B cell (primary cell): ENCODE results near the gene RANBP3L. TPM values are rescaled to one million over a fixed set of nuclear protein-coding genes. Genes with fewer than 3 reads are reported as not detected.

Source experiments
- ATAC-seq: fragments of 200-7000 bp; cut with Tn5 transposase; one replicate; pipeline ENCODE4 v1.10.0; 2021; ENCODE audit warnings: low read depth, mild to moderate bottlenecking, moderate number of reproducible peaks, moderate library complexity
- CTCF ChIA-PET: fragments of 350-600 bp; sonication (Branson Sonifier 250); formaldehyde crosslinking; loops from one replicate; lab custom pipeline; 2021; ENCODE audit warnings: antibody characterized with exemption, inconsistent platforms; lab: Charles Lee
- POLR2A ChIA-PET: fragments of 350-600 bp; sonication (Branson Sonifier 250); formaldehyde crosslinking; loops from one replicate; lab custom pipeline; 2021; ENCODE audit warnings: antibody characterized with exemption; lab: Charles Lee
- DNase-seq: peaks from one replicate; pipeline ENCODE4 v3.0.0; 2013
- H2AFZ ChIP-seq: 2 replicates; pipeline ENCODE4 v1.6.1; 2012; ENCODE audit warnings: mild to moderate bottlenecking, low read depth, low read length; ENCODE audit not compliant: insufficient read depth, poor library complexity, severe bottlenecking
- H3K27ac ChIP-seq, 2 donors: 1 replicate in 1 of 2; 2 replicates in 1 of 2; pipeline ENCODE4 v1.5.1; 2012 to 2013; ENCODE audit warnings: low read length in 2 of 2, mild to moderate bottlenecking in 2 of 2, moderate library complexity in 1 of 2
- H3K27me3 ChIP-seq, 4 experiments: fragments of 200-600 bp in 1 of 4; sonication (generic) in 1 of 4; replicated peaks in 1 of 4; 1 replicate in 2 of 4; 2 replicates in 2 of 4; pipeline versions ENCODE4 v1.6.1 to v1.7.0; 2013 to 2016; ENCODE audit warnings: low read length in 3 of 4, mild to moderate bottlenecking in 2 of 4, mixed read lengths in 1 of 4, moderate library complexity in 1 of 4; ENCODE audit not compliant: insufficient read depth in 4 of 4, control insufficient read depth in 3 of 4; ENCODE audit errors: control extremely low read depth in 1 of 4
- H3K36me3 ChIP-seq, 2 experiments: replicated peaks in 1 of 2; 1 replicate in 1 of 2; 2 replicates in 1 of 2; pipeline versions ENCODE4 v1.6.1 to v1.7.1; 2013; ENCODE audit warnings: low read length in 1 of 2; ENCODE audit not compliant: insufficient read depth in 2 of 2, control insufficient read depth in 1 of 2; ENCODE audit errors: control extremely low read depth in 1 of 2, extremely low read depth in 1 of 2
- H3K4me1 ChIP-seq, 2 donors: fragments of 200-600 bp in 1 of 2; sonication (generic) in 1 of 2; 1 replicate in 1 of 2; 2 replicates in 1 of 2; pipeline versions ENCODE4 v1.5.1 to v1.6.1; 2013 to 2017; ENCODE audit warnings: low read length in 2 of 2; ENCODE audit not compliant: control insufficient read depth in 2 of 2, insufficient read depth in 2 of 2
- H3K4me2 ChIP-seq: replicated peaks from 2 replicates; pipeline ENCODE3; 2012; ENCODE audit warnings: mild to moderate bottlenecking, low read depth, low read length; ENCODE audit not compliant: poor library complexity, severe bottlenecking
- H3K4me3 ChIP-seq, 5 experiments: fragments of 200-600 bp in 1 of 5; sonication (generic) in 1 of 5; 1 replicate in 3 of 5; 2 replicates in 2 of 5; pipeline versions ENCODE4 v1.5.1 to v1.7.0; 2011 to 2016; ENCODE audit warnings: low read length in 4 of 5, mild to moderate bottlenecking in 4 of 5, low read depth in 2 of 5, control low read depth in 1 of 5, moderate library complexity in 1 of 5; ENCODE audit not compliant: insufficient read depth in 1 of 5; ENCODE audit errors: control extremely low read depth in 1 of 5, extremely low read depth in 1 of 5
- H3K79me2 ChIP-seq: fragments of 200-600 bp; sonication (generic); one replicate; pipeline ENCODE4 v1.6.0; 2016; ENCODE audit warnings: low read length; ENCODE audit not compliant: control insufficient read depth, insufficient read depth
- H3K9ac ChIP-seq: fragments of 200-600 bp; sonication (generic); 2 replicates; pipeline ENCODE4 v1.6.1; 2017; ENCODE audit warnings: mild to moderate bottlenecking, low read length, moderate library complexity
- H3K9me3 ChIP-seq, 3 donors: one replicate each; pipeline versions ENCODE4 v1.6.1 to v1.7.1; 2013; ENCODE audit warnings: low read length in 2 of 3; ENCODE audit not compliant: control insufficient read depth in 2 of 3, insufficient read depth in 1 of 3; ENCODE audit errors: control extremely low read depth in 1 of 3
- H4K20me1 ChIP-seq: 2 replicates; pipeline ENCODE4 v1.6.0; 2012; ENCODE audit warnings: mild to moderate bottlenecking, low read length; ENCODE audit not compliant: insufficient read depth, control insufficient read depth, poor library complexity, severe bottlenecking
- H3K27ac Mint-ChIP-seq: one replicate; pipeline ENCODE4 v1.8.0; 2021; ENCODE audit warnings: mixed read lengths
- H3K27me3 Mint-ChIP-seq: one replicate; pipeline ENCODE4 v1.8.0; 2021; ENCODE audit warnings: mixed read lengths
- H3K4me1 Mint-ChIP-seq: one replicate; pipeline ENCODE4 v1.8.0; 2021; ENCODE audit warnings: mixed read lengths
- H3K4me3 Mint-ChIP-seq: one replicate; pipeline ENCODE4 v1.8.0; 2021; ENCODE audit warnings: mixed read lengths
- H3K9me3 Mint-ChIP-seq: one replicate; pipeline ENCODE4 v1.8.0; 2022; ENCODE audit warnings: mixed read lengths; ENCODE audit not compliant: insufficient read depth
- EZH2 ChIP-seq: IDR thresholded peaks from 2 replicates; pipeline ENCODE4 v1.6.1; 2012; ENCODE audit warnings: borderline replicate concordance, low read depth, mild to moderate bottlenecking, moderate library complexity, low read length; ENCODE audit not compliant: insufficient read depth, poor library complexity, severe bottlenecking
- WGBS: methylation state at CpG from one replicate; pipeline ENCODE4 v1.1.5; 2013; ENCODE audit warnings: missing lambda C conversion rate; ENCODE audit not compliant: insufficient coverage; 5-methylcytosine and 5-hydroxymethylcytosine counted together
- intact Hi-C: fragments of 100-400 bp; cut with micrococcal nuclease; formaldehyde crosslinking; loops from one replicate; pipeline ENCODE4 v1.10.0; 2022
- polyA plus RNA-seq: library from polyadenylated mRNA; depleted of rRNA; stranded (reverse); fragments of >200 nt; gene quantifications from 2 replicates; pipeline ENCODE4 v1.2.3, GENCODE V29; 2012
- total RNA-seq, 2 donors: library from RNA; stranded (reverse); fragments of 120-200 nt in 1 of 2; gene quantifications; 1 replicate in 1 of 2; 2 replicates in 1 of 2; pipeline versions ENCODE4 v1.2.3 to v1.2.4, GENCODE V29; 2013 to 2022
- TF ChIP-seq, protein P1 (sequence below): fragments of 200-600 bp; IDR thresholded peaks from one replicate; pipeline ENCODE4 v1.8.0; 2022; ENCODE audit warnings: antibody characterized with exemption, mild to moderate bottlenecking

Gene RANBP3L
- total and polyA plus RNA-seq, 2 donors (not counting 1 experiment from before 2014, with no cell fraction given): not detected

GRCh38 chr5:36270876-36271575, 30.7 kb downstream of the RANBP3L start:
- H3K27ac ChIP-seq: no peak overlapping the region
- no peaks in the 10 kb centered on the region for H3K9me3 ChIP-seq
- no peak overlapping the region for H3K4me2 ChIP-seq
- Mint-ChIP-seq H3K27ac (no peak overlapping the region), H3K4me3 (no peak overlapping the region), H3K9me3 (no peaks in the 10 kb centered on the region), H3K4me1 (no peaks in the 10 kb centered on the region), H3K27me3 (no peaks in the 10 kb centered on the region)
- no peaks in the 10 kb centered on the region for H3K4me1 ChIP-seq
- no peak overlapping the region for H3K9ac ChIP-seq
- no peak for TF ChIP-seq EZH2
- TF ChIP-seq, protein P1, sequence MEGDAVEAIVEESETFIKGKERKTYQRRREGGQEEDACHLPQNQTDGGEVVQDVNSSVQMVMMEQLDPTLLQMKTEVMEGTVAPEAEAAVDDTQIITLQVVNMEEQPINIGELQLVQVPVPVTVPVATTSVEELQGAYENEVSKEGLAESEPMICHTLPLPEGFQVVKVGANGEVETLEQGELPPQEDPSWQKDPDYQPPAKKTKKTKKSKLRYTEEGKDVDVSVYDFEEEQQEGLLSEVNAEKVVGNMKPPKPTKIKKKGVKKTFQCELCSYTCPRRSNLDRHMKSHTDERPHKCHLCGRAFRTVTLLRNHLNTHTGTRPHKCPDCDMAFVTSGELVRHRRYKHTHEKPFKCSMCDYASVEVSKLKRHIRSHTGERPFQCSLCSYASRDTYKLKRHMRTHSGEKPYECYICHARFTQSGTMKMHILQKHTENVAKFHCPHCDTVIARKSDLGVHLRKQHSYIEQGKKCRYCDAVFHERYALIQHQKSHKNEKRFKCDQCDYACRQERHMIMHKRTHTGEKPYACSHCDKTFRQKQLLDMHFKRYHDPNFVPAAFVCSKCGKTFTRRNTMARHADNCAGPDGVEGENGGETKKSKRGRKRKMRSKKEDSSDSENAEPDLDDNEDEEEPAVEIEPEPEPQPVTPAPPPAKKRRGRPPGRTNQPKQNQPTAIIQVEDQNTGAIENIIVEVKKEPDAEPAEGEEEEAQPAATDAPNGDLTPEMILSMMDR: no peak
- no CpG with 5 or more reads among the region's 3 CpGs for WGBS
- no peaks in the 10 kb centered on the region for H3K36me3 ChIP-seq
- no peaks in the 10 kb centered on the region for H4K20me1 ChIP-seq
- ChIA-PET POLR2A (no interaction called here), CTCF (no interaction called here)
- DNase-seq (no peak), ATAC-seq (no peak)
- H2AFZ ChIP-seq: no peak overlapping the region
- no peaks in the 10 kb centered on the region for H3K27me3 ChIP-seq
- H3K4me3 ChIP-seq: no peak overlapping the region
- H3K79me2 ChIP-seq: no peaks in the 10 kb centered on the region
- intact Hi-C loops: loop anchor here (10.0 kb wide), 1 partner anchor 114 kb away; no protein-coding TSS in a partner anchor

DNA sequence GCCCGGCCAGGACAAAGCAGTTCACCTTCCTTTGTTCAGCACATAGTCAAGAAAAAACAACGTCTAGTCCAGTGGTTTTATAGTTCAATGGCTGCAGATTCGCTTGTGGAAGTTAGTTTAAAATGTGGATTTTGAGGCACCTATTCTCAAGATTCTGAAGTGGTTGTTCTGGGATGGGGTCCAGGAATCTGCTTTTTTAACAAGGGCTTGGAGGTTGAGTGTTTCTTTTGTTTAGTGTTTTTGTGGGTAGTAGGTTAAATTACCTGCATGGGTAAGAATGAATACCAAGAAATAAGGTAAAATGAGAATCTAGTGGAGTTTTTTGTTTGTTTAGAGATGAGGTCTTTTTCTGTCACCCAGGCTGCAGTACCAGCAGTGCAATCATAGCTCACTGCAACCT, 31.5 kb downstream of the RANBP3L start:
- Histone ChIP-seq H3K27ac (no peak overlapping the region), H2AFZ (no peak overlapping the region), H3K79me2 (no peaks in the 10 kb centered on the region), H3K36me3 (no peaks in the 10 kb centered on the region), H3K4me1 (no peaks in the 10 kb centered on the region), H3K4me2 (no peak overlapping the region), H3K27me3 (no peaks in the 10 kb centered on the region), H3K4me3 (no peak overlapping the region), H4K20me1 (no peaks in the 10 kb centered on the region), H3K9me3 (no peaks in the 10 kb centered on the region), H3K9ac (no peak overlapping the region)
- ChIA-PET CTCF (no interaction called here), POLR2A (no interaction called here)
- TF ChIP-seq, protein P1: no peak
- no peak for TF ChIP-seq EZH2
- no peak overlapping the region for H3K4me3 Mint-ChIP-seq
- no peak for DNase-seq
- intact Hi-C loops: loop anchor here (10.0 kb wide), 1 partner anchor 115 kb away; no protein-coding TSS in a partner anchor
- 100% methylated on average over 2 of the region's 3 CpGs for WGBS
- H3K27me3 Mint-ChIP-seq: no peaks in the 10 kb centered on the region
- no peak overlapping the region for H3K27ac Mint-ChIP-seq
- no peaks in the 10 kb centered on the region for H3K4me1 Mint-ChIP-seq
- H3K9me3 Mint-ChIP-seq: no peaks in the 10 kb centered on the region
- no peak for ATAC-seq
